HepG2 (cell line): ENCODE data around the gene BORCS5. TPM values are rescaled to one million over a fixed set of nuclear protein-coding genes. Genes with fewer than 3 reads are reported as not detected.

ENCODE experiments used
- ATF7 ChIP-seq, 2 experiments: fragments of 450-650 bp in 1 of 2; sonication (generic) in 1 of 2; formaldehyde crosslinking in 1 of 2; IDR thresholded peaks; 2 replicates each; pipeline versions ENCODE4 v1.4.0 to v1.6.1; 2016 to 2020; ENCODE audit warnings: antibody characterized with exemption in 1 of 2, mild to moderate bottlenecking in 1 of 2, missing genetic modification reagents in 1 of 2
- EP300 ChIP-seq, 3 experiments: sonication (generic) in 1 of 3; formaldehyde crosslinking in 1 of 3; IDR thresholded peaks; 2 replicates each; pipeline versions ENCODE4 v1.5.1 to v1.6.1; 2011 to 2020; ENCODE audit warnings: low read depth in 2 of 3, low read length in 2 of 3, borderline replicate concordance in 1 of 3, improper control_type of control experiment in 1 of 3, mild to moderate bottlenecking in 1 of 3, missing genetic modification reagents in 1 of 3, moderate library complexity in 1 of 3
- FOXP4 ChIP-seq: sonication (generic); formaldehyde crosslinking; IDR thresholded peaks from 2 replicates; pipeline ENCODE4 v1.4.0; 2020; ENCODE audit warnings: missing genetic modification reagents
- HIVEP1 ChIP-seq: sonication (generic); formaldehyde crosslinking; IDR thresholded peaks from 2 replicates; pipeline ENCODE4 v1.4.0; 2020; ENCODE audit warnings: mild to moderate bottlenecking, missing genetic modification reagents
- MIER3 ChIP-seq: IDR thresholded peaks from 2 replicates; pipeline ENCODE4 v1.6.1; 2016; ENCODE audit warnings: missing compliant biosample characterization, borderline replicate concordance
- NR2F1 ChIP-seq, 2 experiments: fragments of 450-650 bp in 1 of 2; formaldehyde crosslinking in 1 of 2; IDR thresholded peaks; 2 replicates each; pipeline versions ENCODE4 v1.5.0 to v1.6.1; 2016 to 2020; ENCODE audit warnings: mild to moderate bottlenecking in 1 of 2, missing compliant biosample characterization in 1 of 2, missing genetic modification reagents in 1 of 2, moderate library complexity in 1 of 2
- THRA ChIP-seq: sonication (generic); formaldehyde crosslinking; IDR thresholded peaks from 2 replicates; pipeline ENCODE4 v1.4.0; 2020; ENCODE audit warnings: missing genetic modification reagents, borderline replicate concordance
- ZFP36 ChIP-seq: fragments of 150-350 bp; IDR thresholded peaks from 2 replicates; pipeline ENCODE4 v1.6.1; 2018; ENCODE audit warnings: borderline replicate concordance, low read length, low read depth; ENCODE audit not compliant: partially characterized antibody
- ZNF12 ChIP-seq: sonication (generic); formaldehyde crosslinking; IDR thresholded peaks from 2 replicates; pipeline ENCODE4 v1.5.0; 2020; ENCODE audit warnings: missing genetic modification reagents
- ZNF350 ChIP-seq: sonication (generic); formaldehyde crosslinking; IDR thresholded peaks from 2 replicates; pipeline ENCODE4 v1.4.0; 2020; ENCODE audit warnings: mild to moderate bottlenecking, low read depth, missing genetic modification reagents, borderline replicate concordance
- ZNF512 ChIP-seq: sonication (generic); formaldehyde crosslinking; IDR thresholded peaks from 2 replicates; pipeline ENCODE4 v1.4.0; 2020; ENCODE audit warnings: mild to moderate bottlenecking, missing genetic modification reagents
- ZNF646 ChIP-seq: sonication (generic); formaldehyde crosslinking; IDR thresholded peaks from 2 replicates; pipeline ENCODE4 v1.9.0; 2021; ENCODE audit warnings: mild to moderate bottlenecking, missing genetic modification reagents
- ZNF7 ChIP-seq: IDR thresholded peaks from 2 replicates; pipeline ENCODE4 v1.6.1; 2016; ENCODE audit warnings: missing biosample characterization, missing genetic modification reagents
- ZNF792 ChIP-seq: IDR thresholded peaks from 2 replicates; pipeline ENCODE4 v1.6.1; 2016
- polyA plus RNA-seq, 8 experiments: library from polyadenylated mRNA; depleted of rRNA in 3 of 8; stranded (reverse) in 7 of 8; unstranded in 1 of 8; fragments of >200 nt; fragmentation: Illumina TruSeq in 4 of 8; extraction: Trizol in 4 of 8; gene quantifications; 2 replicates each; pipeline versions ENCODE4 v1.2.1 to v1.2.3, GENCODE V29; 2011 to 2016; ENCODE audit warnings: low read depth in 4 of 8, missing spikeins in 1 of 8, mixed read lengths in 1 of 8; ENCODE audit not compliant: insufficient read depth in 1 of 8
- total RNA-seq, 5 experiments: library from RNA; depleted of rRNA; stranded (reverse); fragments of >200 nt; fragmentation: Illumina TruSeq; extraction: Trizol; gene quantifications; 2 replicates each; pipeline ENCODE4 v1.2.3, GENCODE V29; 2016; ENCODE audit warnings: low read depth in 1 of 5
- TF ChIP-seq, protein P1 (sequence below), 2 experiments: fragments of 450-650 bp in 1 of 2; sonication (generic) in 1 of 2; formaldehyde crosslinking; IDR thresholded peaks; 2 replicates each; pipeline versions ENCODE4 v1.5.0 to v1.8.0; 2020 to 2022; ENCODE audit warnings: mild to moderate bottlenecking in 1 of 2, missing genetic modification reagents in 1 of 2

BORCS5 gene
- total and polyA plus RNA-seq, 2 of the 13 experiments (the other 11 are each of a cell fraction or from before 2014, with no cell fraction given) = 3.9 to 4.7 TPM

- peak; percentile 29 to 76; a peak in 2 of 4 replicates for TF ChIP-seq NR2F1 (CRISPR knock-in tag; IDR thresholded peaks at IDR 0.05)
- TF ChIP-seq ZNF7 = no peak
- peak in 1 of 2 experiments; percentile 77; a peak in 2 of 4 replicates for TF ChIP-seq EP300 (IDR thresholded peaks at IDR 0.05; ENCODE audit: low read depth in 2 of 2, low read length in 2 of 2)
- no peak for TF ChIP-seq EP300 (CRISPR knock-in tag; IDR thresholded peaks at IDR 0.05; ENCODE audit: borderline replicate concordance)
- TF ChIP-seq, protein P1, sequence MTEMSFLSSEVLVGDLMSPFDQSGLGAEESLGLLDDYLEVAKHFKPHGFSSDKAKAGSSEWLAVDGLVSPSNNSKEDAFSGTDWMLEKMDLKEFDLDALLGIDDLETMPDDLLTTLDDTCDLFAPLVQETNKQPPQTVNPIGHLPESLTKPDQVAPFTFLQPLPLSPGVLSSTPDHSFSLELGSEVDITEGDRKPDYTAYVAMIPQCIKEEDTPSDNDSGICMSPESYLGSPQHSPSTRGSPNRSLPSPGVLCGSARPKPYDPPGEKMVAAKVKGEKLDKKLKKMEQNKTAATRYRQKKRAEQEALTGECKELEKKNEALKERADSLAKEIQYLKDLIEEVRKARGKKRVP (CRISPR knock-in tag; IDR thresholded peaks at IDR 0.05) = no peak
- TF ChIP-seq THRA = no peak
- peak; percentile 64 for TF ChIP-seq FOXP4 (CRISPR knock-in tag)
- no peak for TF ChIP-seq ZNF512 (CRISPR knock-in tag)
- TF ChIP-seq ZNF12 (CRISPR knock-in tag) = no peak
- no peak for TF ChIP-seq HIVEP1 (CRISPR knock-in tag)
- TF ChIP-seq ATF7 (IDR thresholded peaks at IDR 0.05) = no peak
- TF ChIP-seq ATF7 (CRISPR knock-in tag; IDR thresholded peaks at IDR 0.05) = no peak
- TF ChIP-seq ZNF646 = peak; percentile 79; the same call in 1 of the 2 replicates
- TF ChIP-seq ZNF792 (CRISPR knock-in tag) = no peak
- no peak for TF ChIP-seq ZFP36
- TF ChIP-seq ZNF350 (CRISPR knock-in tag) = no peak
- no peak for TF ChIP-seq MIER3 (CRISPR knock-in tag)
These were observed 24.2 kb downstream of the BORCS5 start (continued) for GRCh38 chr12:12380949-12381593.
